Spinal cord (tissue), 10 donors: ENCODE data around the gene LEKR1. TPM values are rescaled to one million over a fixed set of nuclear protein-coding genes. Genes with fewer than 3 reads are reported as not detected.
A peak's percentile ranks its signal among the peaks of the same experiment; 100 is the strongest.

Experiments used
- DNase-seq, 6 donors: peaks; one replicate each; pipeline versions ENCODE4 v3.0.0 to v3.0.0-alpha.2; 2013 to 2015; ENCODE audit warnings: low spot score in 6 of 6, low read depth in 4 of 6
- H3K27ac ChIP-seq: one replicate; pipeline ENCODE4 v1.5.1; 2013; ENCODE audit warnings: low read depth, low read length, control low read depth
- H3K27me3 ChIP-seq: one replicate; pipeline ENCODE4 v1.6.1; 2013; ENCODE audit warnings: low read length; ENCODE audit not compliant: control insufficient read depth, insufficient read depth
- H3K36me3 ChIP-seq: one replicate; pipeline ENCODE4 v1.6.1; 2013; ENCODE audit warnings: low read length; ENCODE audit not compliant: control insufficient read depth, insufficient read depth
- H3K4me1 ChIP-seq: one replicate; pipeline ENCODE4 v1.6.1; 2013; ENCODE audit warnings: low read length; ENCODE audit not compliant: control insufficient read depth, insufficient read depth
- H3K4me3 ChIP-seq: one replicate; pipeline ENCODE4 v1.5.1; 2013; ENCODE audit warnings: low read depth, low read length, control low read depth
- H3K9me3 ChIP-seq: one replicate; pipeline ENCODE4 v1.6.1; 2013; ENCODE audit warnings: low read length; ENCODE audit not compliant: control insufficient read depth, insufficient read depth
- WGBS: methylation state at CpG from one replicate; pipeline ENCODE4 v1.1.5; 2013; ENCODE audit warnings: missing lambda C conversion rate; ENCODE audit not compliant: insufficient coverage; 5-methylcytosine and 5-hydroxymethylcytosine counted together
- polyA plus RNA-seq, 2 donors: library from polyadenylated mRNA; unstranded; fragments of 120-200 nt; gene quantifications; one replicate each; pipeline ENCODE4 v1.2.1, GENCODE V29; 2013; ENCODE audit not compliant: insufficient read length in 2 of 2
- total RNA-seq, 2 donors: library from RNA; depleted of rRNA in 1 of 2; stranded (reverse); fragments of 120-200 nt in 1 of 2; fragments of >200 nt in 1 of 2; gene quantifications; one replicate each; pipeline versions ENCODE4 v1.2.3 to v1.2.4, GENCODE V29; 2013 to 2014
- donor health status: healthy.

Gene LEKR1
- total and polyA plus RNA-seq, 4 donors = 1.7 to 2.4 (median 1.9) TPM

DNA sequence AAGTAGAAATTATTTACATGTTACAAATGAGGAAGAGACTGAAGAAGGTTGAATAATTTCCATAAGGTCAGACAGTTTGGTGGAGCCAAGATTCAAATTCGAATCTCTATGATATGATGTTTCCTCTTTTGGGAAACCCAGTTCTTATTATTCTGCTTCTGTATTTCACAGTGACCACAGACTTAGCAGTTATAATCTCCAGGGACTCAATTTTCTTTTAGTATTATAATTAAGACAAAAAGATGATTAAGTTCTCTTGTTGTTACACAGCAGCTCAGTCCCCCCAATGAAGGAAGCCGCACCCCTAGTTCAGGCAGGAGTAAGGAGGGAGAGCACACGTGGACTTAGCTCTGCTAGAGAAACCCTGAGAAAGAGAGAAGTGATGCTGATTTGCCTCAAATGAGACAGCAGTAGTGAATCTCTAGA lies 203.2 kb downstream of the LEKR1 start:
- Histone ChIP-seq H3K36me3 (no peaks in the 10 kb centered on the region), H3K27me3 (no peaks in the 10 kb centered on the region), H3K27ac (no peak overlapping the region), H3K4me1 (no peaks in the 10 kb centered on the region), H3K4me3 (no peak overlapping the region), H3K9me3 (no peaks in the 10 kb centered on the region)
- no peak for DNase-seq
- WGBS = 100% methylated on average over 2 of the region's 3 CpGs

DNA sequence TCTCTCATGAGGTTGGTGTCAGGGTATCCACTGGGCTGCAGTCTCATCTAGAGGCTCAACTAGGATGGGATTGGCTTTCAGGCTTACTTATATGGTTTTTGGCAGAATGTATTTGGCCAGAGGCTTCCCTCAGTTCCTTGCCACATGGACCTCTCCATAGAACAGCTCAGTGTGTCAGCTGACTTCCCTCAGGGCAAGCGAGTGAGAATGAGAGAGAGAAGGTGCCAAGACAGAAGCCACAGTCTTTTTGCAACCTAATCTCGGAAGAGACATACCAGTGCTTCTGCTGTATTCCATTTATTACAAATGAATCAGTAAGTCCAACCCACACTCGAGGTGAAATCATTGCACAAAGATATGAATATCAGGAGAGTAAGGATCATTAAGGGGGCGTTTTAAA lies 204.6 kb downstream of the LEKR1 start:
- no peaks in the 10 kb centered on the region for H3K4me1 ChIP-seq
- peak in 1 of 6 donors; percentile 5 for DNase-seq
- no peak overlapping the region for H3K27ac ChIP-seq
- H3K36me3 ChIP-seq = no peaks in the 10 kb centered on the region
- no peak overlapping the region for H3K4me3 ChIP-seq
- H3K27me3 ChIP-seq = no peaks in the 10 kb centered on the region
- no CpG with 5 or more reads among the region's 4 CpGs for WGBS
- no peaks in the 10 kb centered on the region for H3K9me3 ChIP-seq

DNA sequence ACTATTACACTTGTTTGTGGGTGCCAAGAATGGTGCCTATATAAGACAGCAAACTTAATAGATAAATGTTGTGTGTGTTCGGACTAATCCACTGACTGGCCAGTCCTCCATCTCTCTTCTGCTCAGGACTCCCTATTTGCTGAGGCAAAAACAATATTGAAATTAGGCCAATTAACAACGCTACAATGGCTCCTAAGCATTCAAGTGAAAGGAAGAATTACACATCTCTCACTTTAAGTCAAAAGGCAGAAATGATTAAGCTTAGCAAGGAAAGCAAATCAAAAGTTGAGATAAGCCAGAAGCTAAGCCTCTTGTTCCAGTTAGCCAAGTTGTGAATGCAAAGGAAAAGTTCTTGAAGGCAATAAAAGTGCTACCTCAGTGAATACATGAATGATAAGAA lies 206.8 kb downstream of the LEKR1 start:
- no peaks in the 10 kb centered on the region for H3K4me1 ChIP-seq
- DNase-seq = no peak
- WGBS = no CpG with 5 or more reads among the region's 2 CpGs

DNA sequence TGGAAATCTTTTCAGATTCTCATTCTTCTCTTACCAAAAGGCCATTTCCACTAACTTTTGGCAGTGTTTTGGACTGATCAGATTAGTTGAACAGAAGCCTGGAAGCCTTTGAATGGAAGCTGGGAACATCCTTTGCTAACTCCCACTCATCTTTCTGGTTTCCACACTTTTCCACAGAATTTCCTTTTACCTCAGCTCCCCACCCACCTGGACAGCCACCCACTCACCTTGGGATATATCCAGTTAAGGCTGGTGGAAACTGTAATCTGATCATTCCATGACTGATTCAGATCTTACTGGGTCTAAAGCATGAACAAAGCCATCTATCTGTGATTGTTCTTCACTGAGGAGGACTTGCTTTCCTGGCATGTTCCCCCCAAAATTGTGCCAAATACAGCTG lies 214.3 kb downstream of the LEKR1 start:
- no peaks in the 10 kb centered on the region for H3K4me1 ChIP-seq
- no peak for DNase-seq
- no peaks in the 10 kb centered on the region for H3K27me3 ChIP-seq
- H3K27ac ChIP-seq = no peak overlapping the region
- no peak overlapping the region for H3K4me3 ChIP-seq
- no peaks in the 10 kb centered on the region for H3K36me3 ChIP-seq
- H3K9me3 ChIP-seq = no peaks in the 10 kb centered on the region

More for the DNA sequence above, 206.8 kb downstream of the LEKR1 start:
- Histone ChIP-seq H3K9me3 (no peaks in the 10 kb centered on the region), H3K36me3 (no peaks in the 10 kb centered on the region), H3K27me3 (no peaks in the 10 kb centered on the region), H3K27ac (no peak overlapping the region), H3K4me3 (no peak overlapping the region)

DNA sequence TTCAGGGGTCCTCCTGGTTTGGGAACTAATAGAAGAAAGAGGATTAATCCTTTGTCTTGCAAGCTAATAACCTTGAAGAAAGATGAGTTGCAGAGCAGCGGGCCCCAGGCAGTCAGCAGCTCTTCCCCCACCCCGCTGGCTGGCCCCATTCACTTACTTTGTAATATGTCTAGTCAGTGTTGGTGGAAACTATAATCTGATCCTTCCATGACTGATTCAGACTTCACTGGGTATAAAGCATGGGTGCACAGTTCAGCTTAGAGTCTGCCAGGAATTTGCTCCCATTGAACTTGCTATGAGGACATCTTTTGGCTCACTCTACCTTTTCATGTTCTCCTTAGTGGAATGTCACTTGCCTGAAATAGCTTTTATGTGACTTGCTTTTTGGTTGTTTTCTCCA lies 216.1 kb downstream of the LEKR1 start:
- no peaks in the 10 kb centered on the region for H3K27me3 ChIP-seq
- no peaks in the 10 kb centered on the region for H3K36me3 ChIP-seq
- DNase-seq = no peak
- no peak overlapping the region for H3K4me3 ChIP-seq
- WGBS = no CpG with 5 or more reads among the region's 2 CpGs
- H3K27ac ChIP-seq = no peak overlapping the region
- no peaks in the 10 kb centered on the region for H3K9me3 ChIP-seq
- H3K4me1 ChIP-seq = no peaks in the 10 kb centered on the region

DNA sequence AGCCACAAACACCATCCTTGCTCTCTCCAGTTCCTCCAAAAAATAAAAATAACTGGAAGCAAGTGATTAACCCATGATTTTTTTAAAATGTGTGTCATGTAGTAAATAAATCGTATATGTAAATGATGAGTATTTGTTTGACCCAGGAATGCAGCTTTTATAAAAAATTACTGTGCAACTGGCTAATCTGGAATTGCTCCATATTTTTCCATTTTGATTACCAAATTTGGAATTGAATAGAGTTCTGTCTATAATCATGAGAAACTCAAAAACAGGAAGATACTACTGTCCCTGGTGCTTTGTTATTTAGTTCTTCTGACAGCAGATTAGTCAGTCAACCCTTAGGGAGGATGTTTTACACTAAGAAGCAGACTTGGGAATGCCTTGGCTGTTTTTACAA lies 217.6 kb downstream of the LEKR1 start:
- no peaks in the 10 kb centered on the region for H3K36me3 ChIP-seq
- H3K27ac ChIP-seq = no peak overlapping the region
- H3K9me3 ChIP-seq = no peaks in the 10 kb centered on the region
- no peaks in the 10 kb centered on the region for H3K27me3 ChIP-seq
- no CpG with 5 or more reads among the region's 1 CpG for WGBS
- no peaks in the 10 kb centered on the region for H3K4me1 ChIP-seq
- no peak overlapping the region for H3K4me3 ChIP-seq
- no peak for DNase-seq

DNA sequence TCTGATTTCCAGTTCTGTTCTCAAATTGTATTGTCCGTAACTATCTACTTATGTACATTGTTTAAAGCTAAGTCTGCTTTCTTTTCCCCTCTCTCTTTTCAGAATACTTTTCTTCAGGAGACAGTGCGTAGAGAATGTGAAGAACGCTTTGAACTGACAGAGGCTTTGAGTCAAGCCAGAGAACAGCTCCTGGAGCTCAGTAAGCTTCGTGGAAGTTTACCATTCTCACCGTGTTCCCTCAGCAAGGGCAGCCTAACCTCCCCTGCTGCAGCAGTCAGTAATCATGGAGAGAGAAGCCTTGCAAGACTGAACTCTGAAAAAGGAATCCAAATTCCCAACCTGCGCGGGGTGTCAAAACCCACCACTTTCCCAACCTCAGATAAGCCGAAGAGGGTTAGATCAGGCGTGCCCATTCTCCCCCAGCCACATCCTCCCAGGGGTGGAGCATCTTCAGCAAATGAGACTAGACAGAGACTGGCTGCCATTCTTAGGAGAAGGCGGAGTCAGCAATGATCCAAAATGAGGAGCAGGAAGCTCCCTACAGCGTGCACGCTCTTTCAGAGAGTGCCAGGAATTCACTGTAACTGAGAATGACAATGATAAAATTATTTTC lies 219.2 kb downstream of the LEKR1 start:
- Histone ChIP-seq H3K36me3 (no peaks in the 10 kb centered on the region), H3K4me1 (no peaks in the 10 kb centered on the region), H3K4me3 (no peak overlapping the region), H3K9me3 (no peaks in the 10 kb centered on the region), H3K27me3 (no peaks in the 10 kb centered on the region), H3K27ac (no peak overlapping the region)
- no peak for DNase-seq
- 54% methylated on average over 4 of the region's 12 CpGs for WGBS

DNA sequence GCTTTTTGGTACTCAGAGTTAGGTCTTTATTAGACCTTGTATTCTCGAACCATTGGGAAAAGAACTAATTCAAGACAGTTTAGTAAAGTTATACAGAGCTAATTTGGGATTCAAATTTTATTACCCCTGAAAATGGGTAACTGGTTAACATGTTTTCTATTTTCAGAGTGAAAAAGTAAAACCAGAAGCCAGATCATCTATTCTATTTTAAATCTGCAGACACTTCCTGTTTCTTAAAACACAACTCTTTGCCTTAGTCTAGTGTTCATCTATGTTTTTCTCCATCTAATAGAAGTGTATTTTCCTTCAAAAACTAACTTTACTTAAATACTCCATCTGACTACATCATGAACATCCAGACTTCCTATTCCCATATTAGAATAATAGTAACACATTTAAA lies 220.4 kb downstream of the LEKR1 start:
- H3K27me3 ChIP-seq = no peaks in the 10 kb centered on the region
- WGBS = no CpG with 5 or more reads among the region's 1 CpG

DNA sequence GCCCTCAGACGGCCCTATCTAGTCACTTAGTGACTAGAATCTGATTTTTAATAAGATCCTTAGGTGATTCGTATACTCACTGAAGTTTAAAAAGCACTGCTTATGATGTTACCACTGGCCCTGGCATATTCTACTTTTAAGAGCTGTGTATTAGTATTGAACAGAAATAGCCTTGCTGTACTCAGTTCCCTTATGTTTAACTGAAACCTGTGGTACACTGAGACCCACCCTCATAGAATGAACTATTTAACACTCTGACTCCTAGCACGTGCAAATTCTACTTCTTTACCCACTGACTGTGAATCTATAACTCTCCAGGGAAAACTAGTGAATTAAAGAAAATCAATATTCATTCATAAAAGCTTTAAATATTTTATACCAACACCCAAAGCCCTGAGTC lies 224.9 kb downstream of the LEKR1 start:
- Histone ChIP-seq H3K27ac (no peak overlapping the region), H3K9me3 (no peaks in the 10 kb centered on the region), H3K4me3 (no peak overlapping the region), H3K36me3 (no peaks in the 10 kb centered on the region), H3K4me1 (no peaks in the 10 kb centered on the region), H3K27me3 (no peaks in the 10 kb centered on the region)
- 80% methylated on average over 1 of the region's 3 CpGs for WGBS
- peak in 1 of 6 donors; percentile 26 for DNase-seq

More for the DNA sequence above, 220.4 kb downstream of the LEKR1 start:
- H3K4me1 ChIP-seq = no peaks in the 10 kb centered on the region
- no peak overlapping the region for H3K4me3 ChIP-seq
- H3K27ac ChIP-seq = no peak overlapping the region
- no peaks in the 10 kb centered on the region for H3K9me3 ChIP-seq
- DNase-seq = no peak
- no peaks in the 10 kb centered on the region for H3K36me3 ChIP-seq

DNA sequence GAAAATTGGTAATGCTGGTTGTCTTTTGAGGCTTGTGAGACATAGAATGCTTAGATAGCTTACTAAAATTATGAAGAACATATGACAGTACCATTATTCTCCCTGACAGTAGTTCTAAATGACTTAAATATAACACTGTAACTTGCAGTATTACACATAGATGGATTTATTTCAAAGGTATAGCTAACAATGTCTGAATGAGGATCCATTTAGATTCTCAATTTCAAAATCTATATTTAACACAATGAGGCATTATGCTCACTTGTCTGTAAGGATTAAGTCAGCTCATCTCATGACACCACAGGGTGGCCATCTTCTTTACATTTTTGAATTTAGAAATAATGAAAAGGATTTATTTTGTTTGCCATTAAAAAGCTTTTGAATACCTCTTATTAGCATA lies 225.4 kb downstream of the LEKR1 start:
- no peak overlapping the region for H3K27ac ChIP-seq
- H3K4me1 ChIP-seq = no peaks in the 10 kb centered on the region
- H3K36me3 ChIP-seq = no peaks in the 10 kb centered on the region
- no peaks in the 10 kb centered on the region for H3K27me3 ChIP-seq
- H3K4me3 ChIP-seq = no peak overlapping the region
- H3K9me3 ChIP-seq = no peaks in the 10 kb centered on the region
- no peak for DNase-seq
